Tibial artery (tissue), 4 donors: Measurements from ENCODE around the gene CCBE1.

Source experiments
- DNase-seq, 2 donors: peaks; one replicate each; pipeline ENCODE4 v3.0.0-alpha.2; 2019
- H3K27ac ChIP-seq, 2 donors: fragments of 200-600 bp; sonication (generic) in 1 of 2; 1 replicate in 1 of 2; 2 replicates in 1 of 2; pipeline ENCODE4 v1.5.1; 2018 to 2019; ENCODE audit warnings: mild to moderate bottlenecking in 1 of 2
- H3K27me3 ChIP-seq, 2 donors: fragments of 200-600 bp; sonication (generic) in 1 of 2; one replicate each; pipeline versions ENCODE4 v1.5.1 to v1.6.0; 2016 to 2019
- H3K36me3 ChIP-seq, 3 donors: fragments of 200-600 bp; sonication (generic) in 2 of 3; one replicate each; pipeline ENCODE4 v1.5.1; 2016 to 2019; ENCODE audit warnings: mild to moderate bottlenecking in 2 of 3
- H3K4me1 ChIP-seq, 4 donors: fragments of 200-600 bp; sonication (generic) in 2 of 4; 1 replicate in 3 of 4; 2 replicates in 1 of 4; pipeline ENCODE4 v1.5.1; 2016 to 2019
- H3K4me3 ChIP-seq, 2 donors: fragments of 200-600 bp; sonication (generic) in 1 of 2; 1 replicate in 1 of 2; 2 replicates in 1 of 2; pipeline ENCODE4 v1.5.1; 2018 to 2019; ENCODE audit warnings: mild to moderate bottlenecking in 2 of 2
- H3K9me3 ChIP-seq, 3 donors: fragments of 200-600 bp; sonication (generic) in 1 of 3; one replicate each; pipeline ENCODE4 v1.5.1; 2016 to 2019
- intact Hi-C: fragments of 100-400 bp; cut with DNase I; formaldehyde crosslinking; loops from one replicate; pipeline ENCODE4 v1.15.0; 2023; ENCODE audit warnings: low total_unique reads
- TF ChIP-seq, protein P1 (sequence below), 2 experiments: fragments of 200-600 bp in 1 of 2; fragments of 450-650 bp in 1 of 2; IDR thresholded peaks; one replicate each; pipeline ENCODE4 v1.5.1; 2017 to 2019; ENCODE audit warnings: antibody characterized with exemption in 2 of 2, mild to moderate bottlenecking in 1 of 2, moderate library complexity in 1 of 2

The CCBE1 gene

GRCh38 chr18:59719544-59720181 lies 22.4 kb upstream of the CCBE1 start:
- H3K4me1 ChIP-seq: peaks cover 0 to 27% (median 0%) of the 10 kb centered on the region in 4 donors
- no peak for DNase-seq
- no peaks in the 10 kb centered on the region for H3K27me3 ChIP-seq
- H3K36me3 ChIP-seq: no peaks in the 10 kb centered on the region
- intact Hi-C loops: no loop called here
- TF ChIP-seq, protein P1, sequence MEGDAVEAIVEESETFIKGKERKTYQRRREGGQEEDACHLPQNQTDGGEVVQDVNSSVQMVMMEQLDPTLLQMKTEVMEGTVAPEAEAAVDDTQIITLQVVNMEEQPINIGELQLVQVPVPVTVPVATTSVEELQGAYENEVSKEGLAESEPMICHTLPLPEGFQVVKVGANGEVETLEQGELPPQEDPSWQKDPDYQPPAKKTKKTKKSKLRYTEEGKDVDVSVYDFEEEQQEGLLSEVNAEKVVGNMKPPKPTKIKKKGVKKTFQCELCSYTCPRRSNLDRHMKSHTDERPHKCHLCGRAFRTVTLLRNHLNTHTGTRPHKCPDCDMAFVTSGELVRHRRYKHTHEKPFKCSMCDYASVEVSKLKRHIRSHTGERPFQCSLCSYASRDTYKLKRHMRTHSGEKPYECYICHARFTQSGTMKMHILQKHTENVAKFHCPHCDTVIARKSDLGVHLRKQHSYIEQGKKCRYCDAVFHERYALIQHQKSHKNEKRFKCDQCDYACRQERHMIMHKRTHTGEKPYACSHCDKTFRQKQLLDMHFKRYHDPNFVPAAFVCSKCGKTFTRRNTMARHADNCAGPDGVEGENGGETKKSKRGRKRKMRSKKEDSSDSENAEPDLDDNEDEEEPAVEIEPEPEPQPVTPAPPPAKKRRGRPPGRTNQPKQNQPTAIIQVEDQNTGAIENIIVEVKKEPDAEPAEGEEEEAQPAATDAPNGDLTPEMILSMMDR (IDR thresholded peaks at IDR 0.05): no peak
- no peak overlapping the region for H3K4me3 ChIP-seq
- H3K27ac ChIP-seq: no peak overlapping the region
- H3K9me3 ChIP-seq: no peaks in the 10 kb centered on the region

- no peak for DNase-seq
- TF ChIP-seq, protein P1 (IDR thresholded peaks at IDR 0.05): no peak
- no peak overlapping the region for H3K27ac ChIP-seq
- peaks cover 0 to 27% (median 0%) of the 10 kb centered on the region in 4 donors for H3K4me1 ChIP-seq
- no peaks in the 10 kb centered on the region for H3K9me3 ChIP-seq
- no peaks in the 10 kb centered on the region for H3K27me3 ChIP-seq
- intact Hi-C loops: no loop called here
- no peak overlapping the region for H3K4me3 ChIP-seq
- no peaks in the 10 kb centered on the region for H3K36me3 ChIP-seq
Observed at GRCh38 chr18:59718464-59719157, 21.4 kb upstream of the CCBE1 start.

- Histone ChIP-seq H3K27ac (no peak overlapping the region), H3K36me3 (no peaks in the 10 kb centered on the region), H3K27me3 (no peaks in the 10 kb centered on the region), H3K4me1 (peaks cover 0 to 27% (median 0%) of the 10 kb centered on the region in 4 donors), H3K9me3 (no peaks in the 10 kb centered on the region), H3K4me3 (no peak overlapping the region)
- DNase-seq: no peak
- intact Hi-C loops: no loop called here
- TF ChIP-seq, protein P1 (IDR thresholded peaks at IDR 0.05): no peak
Observed at GRCh38 chr18:59718108-59718463, 20.9 kb upstream of the CCBE1 start.

GRCh38 chr18:59717291-59717690 lies 20.1 kb upstream of the CCBE1 start:
- Histone ChIP-seq H3K36me3 (no peaks in the 10 kb centered on the region), H3K9me3 (no peaks in the 10 kb centered on the region), H3K27me3 (no peaks in the 10 kb centered on the region), H3K27ac (no peak overlapping the region), H3K4me1 (peaks cover 0 to 27% (median 0%) of the 10 kb centered on the region in 4 donors), H3K4me3 (no peak overlapping the region)
- no peak for DNase-seq
- TF ChIP-seq, protein P1 (IDR thresholded peaks at IDR 0.05): no peak
- intact Hi-C loops: no loop called here

- no peak overlapping the region for H3K4me3 ChIP-seq
- peaks cover 0 to 27% (median 0%) of the 10 kb centered on the region in 4 donors for H3K4me1 ChIP-seq
- H3K27ac ChIP-seq: no peak overlapping the region
- intact Hi-C loops: no loop called here
- no peak for DNase-seq
- TF ChIP-seq, protein P1 (IDR thresholded peaks at IDR 0.05): no peak
- H3K27me3 ChIP-seq: no peaks in the 10 kb centered on the region
- H3K36me3 ChIP-seq: no peaks in the 10 kb centered on the region
- H3K9me3 ChIP-seq: no peaks in the 10 kb centered on the region
Observed at GRCh38 chr18:59715966-59716369, 18.7 kb upstream of the CCBE1 start.
